Vagina (tissue), 2 donors: ENCODE results near the gene KIAA0753.

Experiments used
- POLR2A ChIP-seq, 2 donors: fragments of 450-650 bp; IDR thresholded peaks; one replicate each; pipeline ENCODE4 v1.6.1; 2017; ENCODE audit warnings: antibody characterized with exemption in 2 of 2, mild to moderate bottlenecking in 2 of 2, moderate library complexity in 2 of 2
- POLR2AphosphoS5 ChIP-seq, 2 donors: sonication (generic); formaldehyde crosslinking; IDR thresholded peaks; one replicate each; pipeline ENCODE4 v1.9.0; 2017; ENCODE audit warnings: antibody characterized with exemption in 2 of 2, mild to moderate bottlenecking in 2 of 2, low read depth in 1 of 2; ENCODE audit not compliant: insufficient read depth in 1 of 2
- TF ChIP-seq, protein P1 (sequence below), 3 experiments: fragments of 450-650 bp in 2 of 3; fragments of 200-600 bp in 1 of 3; sonication (generic) in 1 of 3; IDR thresholded peaks; one replicate each; pipeline ENCODE4 v1.5.1; 2017 to 2019; ENCODE audit warnings: antibody characterized with exemption in 3 of 3, mild to moderate bottlenecking in 2 of 3, moderate library complexity in 2 of 3

DNA sequence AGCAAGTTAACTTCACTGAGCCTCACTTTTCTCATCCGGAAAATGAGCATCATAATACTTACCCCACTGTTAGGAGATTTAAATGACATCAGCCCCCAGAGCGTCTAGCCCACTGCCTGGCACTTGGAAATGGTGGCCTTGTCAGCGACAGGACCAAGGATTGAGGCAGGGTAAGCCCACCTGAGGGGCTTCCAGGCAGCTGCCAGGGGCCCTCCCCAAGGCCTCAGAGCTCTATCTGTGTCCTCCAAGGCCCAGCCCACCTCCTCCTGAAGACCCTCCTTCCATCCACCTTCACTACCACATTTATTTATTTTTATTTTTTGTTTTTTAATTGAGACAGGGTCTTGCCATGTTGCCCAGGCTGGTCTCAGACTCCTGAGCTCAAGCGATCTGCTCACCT lies 97.9 kb downstream of the KIAA0753 start:
- TF ChIP-seq, protein P1, sequence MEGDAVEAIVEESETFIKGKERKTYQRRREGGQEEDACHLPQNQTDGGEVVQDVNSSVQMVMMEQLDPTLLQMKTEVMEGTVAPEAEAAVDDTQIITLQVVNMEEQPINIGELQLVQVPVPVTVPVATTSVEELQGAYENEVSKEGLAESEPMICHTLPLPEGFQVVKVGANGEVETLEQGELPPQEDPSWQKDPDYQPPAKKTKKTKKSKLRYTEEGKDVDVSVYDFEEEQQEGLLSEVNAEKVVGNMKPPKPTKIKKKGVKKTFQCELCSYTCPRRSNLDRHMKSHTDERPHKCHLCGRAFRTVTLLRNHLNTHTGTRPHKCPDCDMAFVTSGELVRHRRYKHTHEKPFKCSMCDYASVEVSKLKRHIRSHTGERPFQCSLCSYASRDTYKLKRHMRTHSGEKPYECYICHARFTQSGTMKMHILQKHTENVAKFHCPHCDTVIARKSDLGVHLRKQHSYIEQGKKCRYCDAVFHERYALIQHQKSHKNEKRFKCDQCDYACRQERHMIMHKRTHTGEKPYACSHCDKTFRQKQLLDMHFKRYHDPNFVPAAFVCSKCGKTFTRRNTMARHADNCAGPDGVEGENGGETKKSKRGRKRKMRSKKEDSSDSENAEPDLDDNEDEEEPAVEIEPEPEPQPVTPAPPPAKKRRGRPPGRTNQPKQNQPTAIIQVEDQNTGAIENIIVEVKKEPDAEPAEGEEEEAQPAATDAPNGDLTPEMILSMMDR (IDR thresholded peaks at IDR 0.05) = no peak
- no peak for TF ChIP-seq POLR2AphosphoS5 (IDR thresholded peaks at IDR 0.05; ENCODE audit: insufficient read depth in 1 of 2, low read depth in 1 of 2)
- no peak for TF ChIP-seq POLR2A (IDR thresholded peaks at IDR 0.05)
